Measurements from ENCODE around the gene CPS1.

CPS1 gene

DNA sequence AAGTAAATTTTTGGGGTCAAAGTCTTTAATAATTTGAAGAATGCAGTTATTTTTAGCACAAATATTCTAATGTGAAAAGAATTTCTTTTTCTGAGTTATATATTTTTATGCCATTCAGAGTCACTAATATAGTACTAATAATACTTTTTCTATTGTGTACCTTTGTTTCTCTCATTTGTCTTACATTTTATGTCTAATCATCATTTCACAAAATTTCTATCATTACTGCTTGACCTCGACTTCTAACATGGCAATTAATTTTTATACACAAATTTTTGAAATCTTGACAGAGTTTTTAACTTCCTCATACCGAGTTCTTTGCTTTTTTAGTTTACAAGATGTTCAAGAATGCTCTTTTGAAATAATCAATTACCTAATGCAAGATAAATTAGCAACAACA, 8.4 kb upstream of the CPS1 start:
- DNase-seq, result no peak

DNA sequence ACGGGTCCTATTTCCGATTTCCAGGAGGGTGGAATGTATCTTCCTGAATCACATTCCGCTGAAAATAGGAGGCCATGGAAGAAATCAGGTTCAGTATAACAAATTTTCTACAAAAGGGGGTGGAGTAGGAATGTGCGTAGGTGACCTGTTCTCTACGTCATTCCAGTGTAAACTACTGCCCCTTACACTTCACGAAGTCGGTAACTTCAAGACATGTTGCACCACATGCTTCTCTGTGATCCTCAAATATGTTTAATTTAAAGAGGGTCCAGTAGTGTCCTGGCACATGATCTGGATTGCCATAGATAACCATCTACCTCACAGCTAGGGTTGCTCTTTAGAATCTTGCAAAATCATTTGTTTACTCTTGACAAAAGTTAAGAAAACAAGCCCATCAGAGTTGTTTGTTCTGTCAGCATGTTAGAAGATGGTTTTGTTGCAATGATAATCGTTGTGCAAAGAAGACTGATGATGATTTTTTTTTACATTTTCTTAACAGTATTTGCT, 7.5 kb upstream of the CPS1 start:
- no peak for DNase-seq

DNA sequence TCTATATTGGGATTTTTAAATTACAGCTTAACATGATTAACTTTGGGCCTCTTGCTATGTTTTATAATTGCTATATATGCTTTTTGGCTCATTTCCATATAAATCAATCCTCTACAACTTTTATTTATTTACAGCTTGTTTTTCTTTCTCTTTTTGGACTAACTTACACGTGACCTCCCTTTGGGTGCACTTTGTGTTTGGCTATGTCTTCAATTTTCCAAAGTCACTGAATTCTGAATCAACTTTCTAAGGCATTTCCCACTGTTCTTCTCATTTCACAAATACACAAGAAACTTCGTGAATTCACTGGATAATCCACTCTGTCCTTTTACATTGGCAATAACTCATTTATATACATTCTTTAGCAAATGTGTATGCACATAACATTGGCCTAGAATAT, 5.4 kb upstream of the CPS1 start:
- no peak for DNase-seq

DNA sequence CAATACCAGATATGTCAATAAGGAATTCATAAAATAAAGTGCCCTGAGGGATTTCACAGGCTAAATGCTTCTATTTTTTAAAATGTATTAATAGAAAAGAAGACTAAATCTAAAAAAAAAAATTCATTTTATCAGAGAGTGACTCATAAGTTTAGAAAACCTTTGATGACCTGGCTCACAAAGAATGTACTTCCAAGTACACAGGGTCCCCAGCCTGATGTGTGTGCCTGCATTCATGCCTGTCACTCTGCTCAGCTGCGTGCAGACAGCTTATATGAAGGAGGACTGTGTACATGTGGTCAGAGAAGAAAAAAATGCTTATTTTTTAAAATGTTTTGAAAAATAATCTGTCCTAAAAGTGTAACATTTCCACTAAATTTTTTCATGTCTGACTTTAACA, 3.0 kb upstream of the CPS1 start:
- no peak for DNase-seq

DNA sequence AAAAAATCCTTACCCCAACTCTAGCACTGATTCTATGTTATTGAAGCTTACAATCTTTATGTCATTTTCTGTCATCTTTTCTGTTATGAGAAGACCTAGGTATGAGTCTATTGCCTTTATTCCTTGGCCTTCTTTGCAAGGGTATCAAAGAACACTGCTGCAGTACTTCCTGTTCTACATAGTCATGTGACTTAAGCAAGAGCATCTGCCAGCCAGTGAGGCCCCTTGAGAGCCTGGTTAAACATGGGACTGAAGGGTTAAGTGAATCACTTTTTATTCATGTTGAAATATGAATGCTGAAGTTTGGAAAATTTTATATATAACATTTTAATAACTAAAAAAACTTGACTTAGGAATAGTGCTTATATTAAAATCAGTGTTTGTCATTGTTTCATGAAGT, 844 bp upstream of the CPS1 start:
- DNase-seq, result no peak

DNA sequence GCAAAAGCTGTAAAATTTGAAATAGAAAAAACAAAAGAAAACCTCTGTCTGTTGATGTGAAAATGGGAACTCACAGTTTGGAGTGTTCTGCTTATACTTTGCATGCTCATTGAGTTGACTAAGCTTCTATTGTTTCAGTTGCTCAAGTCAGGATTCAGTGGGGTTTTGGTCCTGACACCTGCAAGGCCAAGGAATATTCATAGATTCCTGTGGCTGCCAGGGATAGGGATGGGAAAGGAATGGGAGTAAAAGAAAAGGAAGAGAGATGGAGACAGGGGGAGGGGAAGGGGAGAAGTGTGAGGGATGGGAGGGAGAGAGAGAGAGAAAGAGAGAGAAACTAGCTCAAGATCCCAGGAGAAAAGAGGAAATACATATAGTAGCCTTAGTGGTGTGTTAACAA, 1.3 kb downstream of the CPS1 start:
- no peak for DNase-seq

DNA sequence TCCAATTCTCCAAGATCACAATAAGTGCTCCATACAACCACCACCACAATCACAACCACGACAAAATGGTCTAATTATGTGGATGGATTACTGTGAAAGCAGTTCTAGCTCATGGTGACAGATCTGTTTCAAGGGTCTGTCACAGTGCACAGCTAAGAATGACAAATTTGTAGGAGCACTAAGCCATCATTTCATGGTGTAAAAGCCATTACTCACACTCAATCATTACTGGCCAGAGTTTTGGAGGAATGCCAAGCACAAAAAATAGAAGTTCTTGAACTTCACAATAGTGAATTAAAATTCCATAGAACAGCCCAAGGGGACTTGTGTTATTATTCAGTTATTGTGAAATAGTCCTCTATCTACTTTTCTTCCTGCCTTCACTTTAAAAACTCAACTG, 2.3 kb downstream of the CPS1 start:
- DNase-seq, result no peak

DNA sequence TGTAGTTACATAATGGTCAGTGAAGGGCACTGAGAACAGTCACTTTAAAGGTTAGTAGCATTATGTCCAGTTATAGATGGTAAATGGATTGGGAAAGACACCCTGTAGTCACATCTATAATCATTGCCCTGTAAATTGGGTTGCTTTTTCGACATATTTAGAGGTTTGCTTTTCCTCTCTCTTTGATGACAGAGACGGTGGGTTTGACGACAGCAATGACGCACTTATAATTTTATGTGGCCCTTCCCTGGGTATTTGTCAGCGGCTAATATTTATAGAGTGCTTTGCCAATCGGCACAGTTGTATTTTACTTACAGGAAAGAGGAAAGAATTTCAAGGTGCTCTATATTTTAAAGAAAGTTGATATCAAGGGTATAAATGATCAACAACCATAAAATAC, 2.8 kb downstream of the CPS1 start:
- DNase-seq, result no peak

DNA sequence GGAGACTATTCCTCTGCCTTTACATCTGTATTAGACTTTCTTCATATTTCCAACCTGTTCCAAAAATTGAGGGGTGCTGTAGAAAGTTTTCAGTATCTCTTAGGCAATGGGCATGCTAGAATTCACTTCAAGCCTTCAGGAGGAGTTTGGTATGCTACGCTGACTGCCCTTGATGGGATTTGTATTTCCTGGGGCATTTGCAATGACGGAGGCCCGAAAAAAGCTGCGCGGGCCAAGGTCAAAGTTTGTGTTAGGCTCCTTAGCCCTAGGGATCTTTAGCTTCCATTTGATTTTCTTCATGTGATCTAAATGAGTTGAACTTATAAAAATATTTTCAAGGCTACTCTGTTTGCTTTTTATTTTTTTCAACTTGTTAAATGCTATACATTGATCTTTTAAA, 5.1 kb downstream of the CPS1 start:
- no peak for DNase-seq

DNA sequence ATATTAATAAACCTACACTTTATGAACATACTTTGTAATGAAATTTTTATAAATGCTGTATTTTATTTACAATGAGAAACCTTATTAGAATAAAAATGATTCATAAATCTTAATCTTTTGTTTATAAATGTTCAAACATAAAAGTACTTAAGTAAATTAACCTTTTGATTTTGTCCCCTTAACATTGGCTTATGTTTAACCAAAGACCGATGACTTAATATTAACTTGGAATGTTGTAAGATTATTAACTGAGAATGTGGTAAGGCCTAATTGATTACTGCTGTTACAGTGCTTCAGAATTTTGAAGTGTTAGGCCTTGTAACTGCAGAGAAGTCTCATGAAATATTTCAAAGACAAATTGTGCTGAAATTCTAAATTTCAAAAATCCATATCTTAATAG, 5.7 kb downstream of the CPS1 start:
- no peak for DNase-seq

DNA sequence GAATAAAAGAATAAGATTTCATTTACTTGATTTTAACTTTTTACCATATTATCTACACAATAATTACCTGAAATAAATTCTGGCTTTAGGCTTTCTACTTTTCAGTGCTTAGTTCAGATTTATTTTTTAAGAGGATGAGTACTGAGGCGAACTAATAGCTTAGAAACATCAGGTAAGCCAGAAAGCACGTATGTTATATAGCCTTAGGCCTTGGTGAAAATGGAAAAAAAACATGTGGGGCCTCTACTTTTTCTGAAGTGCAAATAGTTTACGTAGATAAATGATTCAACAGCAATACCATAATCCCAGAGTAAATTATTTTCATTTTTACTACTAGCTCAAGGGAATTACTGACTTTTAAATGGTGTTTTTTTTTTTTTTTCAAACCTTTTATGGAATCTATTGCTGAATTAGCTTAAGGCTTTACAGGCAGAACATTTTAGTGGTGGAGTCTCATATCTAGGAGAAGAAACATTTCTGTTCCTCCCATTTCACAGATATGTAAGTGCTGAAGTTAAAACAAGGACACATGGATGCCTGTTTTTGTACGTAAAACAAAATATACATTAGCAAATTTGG, 6.2 kb downstream of the CPS1 start:
- no peak for DNase-seq

DNA sequence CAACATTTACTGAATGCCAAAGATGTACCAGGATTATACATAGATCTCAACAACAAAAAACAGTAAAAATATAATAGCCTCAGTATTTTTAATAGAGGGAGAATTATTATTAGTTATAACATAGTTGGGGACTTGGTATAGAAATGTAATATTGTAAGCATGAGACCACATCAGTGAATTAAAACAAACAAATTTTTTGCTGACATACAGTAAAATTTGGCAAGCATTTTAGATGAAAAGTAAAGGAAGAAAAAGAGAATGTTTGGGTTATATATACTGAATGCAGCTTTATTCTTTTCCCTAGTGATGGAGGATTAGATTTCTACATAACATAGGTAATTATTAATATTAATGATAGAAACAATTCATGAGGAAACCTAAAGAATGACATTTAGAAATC, 10.9 kb downstream of the CPS1 start:
- DNase-seq, result no peak

DNA sequence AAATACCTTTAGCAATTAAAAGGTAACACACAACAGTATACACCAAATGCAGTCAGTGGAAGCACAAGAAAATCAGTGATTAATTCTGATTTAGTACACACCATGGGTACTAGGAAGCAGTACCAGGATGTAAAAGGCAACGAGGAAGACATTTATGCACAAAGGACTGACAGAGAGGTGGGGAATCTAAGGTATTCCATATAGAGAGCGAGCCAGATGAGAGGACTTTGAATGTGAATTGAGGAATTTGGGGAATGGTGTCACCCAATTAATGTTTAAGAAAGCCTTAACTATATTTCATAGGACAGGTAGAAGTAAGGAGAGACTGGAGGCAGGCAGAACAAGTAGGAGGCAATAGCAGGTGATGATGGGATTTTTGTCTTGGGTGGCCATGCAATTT, 11.7 kb downstream of the CPS1 start:
- no peak for DNase-seq

DNA sequence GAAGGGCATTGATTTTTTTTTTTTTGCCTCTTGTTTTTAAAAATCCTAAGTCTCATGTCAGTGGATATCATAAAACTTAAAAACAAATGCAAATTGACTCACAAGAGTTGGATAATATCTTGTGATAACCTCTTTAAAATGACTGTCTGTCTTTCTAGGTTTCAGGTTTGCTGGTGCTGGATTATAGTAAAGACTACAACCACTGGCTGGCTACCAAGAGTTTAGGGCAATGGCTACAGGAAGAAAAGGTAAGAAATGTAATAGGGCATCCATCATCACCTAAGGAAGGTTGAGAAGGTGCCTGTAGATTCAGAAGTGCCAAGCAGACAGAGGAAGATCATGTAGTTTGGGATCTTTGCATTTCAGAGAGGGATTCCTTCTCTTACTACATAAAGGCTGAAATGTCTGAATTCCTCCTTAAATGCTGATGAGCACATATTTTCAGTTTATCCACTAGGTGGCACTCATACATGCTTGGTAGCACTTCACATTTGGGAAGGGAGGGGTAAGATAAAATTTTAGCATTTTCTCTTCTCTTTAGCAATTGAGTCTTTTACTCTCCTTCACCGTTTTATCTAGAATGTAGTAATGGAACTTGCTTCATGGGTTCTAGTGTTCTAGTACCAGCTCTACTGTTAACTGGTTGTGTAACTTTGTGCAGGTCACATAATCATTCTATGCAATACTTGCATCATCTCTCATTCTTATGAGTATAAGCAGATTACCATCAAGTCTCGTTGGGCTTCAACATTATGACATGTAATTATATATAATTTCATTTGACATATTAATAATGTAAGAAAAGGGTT, 21.1 kb downstream of the CPS1 start:
- no peak for DNase-seq

DNA sequence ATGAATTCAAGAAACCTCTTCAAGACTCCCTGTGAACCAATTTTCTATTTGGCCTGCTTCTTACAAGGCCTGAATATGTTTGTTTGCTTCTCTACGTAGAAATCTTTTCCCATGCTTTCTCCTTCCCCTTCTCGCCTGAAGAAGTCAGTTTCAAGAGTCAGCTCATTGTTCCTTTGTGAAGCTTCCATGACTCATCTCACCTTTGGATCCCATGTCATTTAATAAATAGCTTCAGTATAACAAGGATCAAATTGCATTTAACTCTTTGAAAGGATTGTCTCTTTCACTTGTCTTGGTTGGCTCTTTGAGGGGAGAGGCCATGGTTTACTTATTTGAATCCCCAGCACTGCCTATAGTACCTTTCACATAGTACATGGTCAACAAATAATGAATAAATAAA, 28.4 kb downstream of the CPS1 start:
- DNase-seq, result no peak

DNA sequence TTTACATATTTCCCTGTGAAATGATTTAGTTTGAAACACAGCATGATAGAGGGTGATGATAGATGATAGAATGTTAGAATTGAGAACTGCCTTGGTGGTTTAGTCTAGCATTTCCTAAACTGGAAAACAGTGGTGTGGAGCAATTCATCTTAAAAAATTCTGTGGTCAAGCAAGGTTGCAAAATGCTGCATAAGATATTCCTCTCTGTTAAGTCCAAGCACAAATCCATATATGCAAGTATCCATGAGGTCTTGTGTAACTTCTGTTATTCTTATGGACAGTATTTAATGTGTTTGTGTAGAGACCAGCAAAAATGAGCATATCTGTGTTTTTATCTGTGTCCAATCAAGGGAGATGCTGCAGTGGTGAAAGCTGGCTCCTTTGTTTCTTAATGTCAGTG, 30.0 kb downstream of the CPS1 start:
- no peak for DNase-seq

DNA sequence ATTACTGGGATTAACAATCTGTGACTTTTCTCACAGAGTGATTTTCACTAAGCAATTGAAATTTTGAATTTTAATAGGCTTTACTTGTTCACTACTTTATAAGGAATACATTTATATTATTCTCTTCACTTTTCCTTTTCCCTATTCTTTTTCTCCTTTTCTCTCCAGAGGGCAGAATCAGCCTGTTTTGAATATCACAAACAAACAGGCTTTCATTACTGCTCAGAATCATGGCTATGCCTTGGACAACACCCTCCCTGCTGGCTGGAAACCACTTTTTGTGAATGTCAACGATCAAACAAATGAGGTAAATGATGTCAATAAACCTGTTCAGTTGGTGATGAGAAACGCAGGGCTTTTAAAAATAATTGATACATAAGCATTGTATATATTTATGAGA, 35.3 kb downstream of the CPS1 start:
- no peak for DNase-seq

DNA sequence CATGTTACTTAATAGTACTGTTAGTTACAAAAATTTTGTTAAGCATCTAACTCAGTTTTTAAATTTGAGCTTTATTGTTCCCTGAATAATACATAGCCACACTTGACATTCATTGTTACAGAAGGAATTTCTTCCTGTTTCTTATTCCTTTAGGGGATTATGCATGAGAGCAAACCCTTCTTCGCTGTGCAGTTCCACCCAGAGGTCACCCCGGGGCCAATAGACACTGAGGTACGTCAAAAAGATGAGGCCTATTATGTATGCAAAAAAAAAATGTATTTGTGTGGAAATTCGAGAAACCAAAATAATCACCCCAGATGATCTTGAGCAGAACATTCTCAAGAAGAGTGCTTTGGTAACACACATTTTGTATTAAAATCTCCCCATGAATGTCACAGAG, 36.3 kb downstream of the CPS1 start:
- DNase-seq, result no peak

DNA sequence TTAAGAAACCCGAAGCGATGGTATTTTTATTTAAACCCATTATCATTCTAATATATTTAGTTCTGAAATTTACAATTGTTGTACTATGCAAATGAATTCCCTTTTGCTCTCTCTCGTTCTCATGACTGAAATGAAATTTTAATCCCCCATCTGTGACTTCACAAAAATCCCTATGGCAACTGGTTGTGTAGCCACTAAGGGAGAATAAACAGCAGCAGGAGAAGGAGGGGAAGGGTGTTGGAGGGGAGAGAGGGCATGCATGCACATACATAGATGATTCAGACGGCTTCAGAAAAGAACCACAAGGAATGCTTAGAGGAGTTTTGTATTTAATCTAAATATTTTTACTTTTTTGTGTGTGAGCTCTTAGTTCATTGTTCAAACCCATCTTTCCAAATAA, 36.8 kb downstream of the CPS1 start:
- DNase-seq, result no peak

DNA sequence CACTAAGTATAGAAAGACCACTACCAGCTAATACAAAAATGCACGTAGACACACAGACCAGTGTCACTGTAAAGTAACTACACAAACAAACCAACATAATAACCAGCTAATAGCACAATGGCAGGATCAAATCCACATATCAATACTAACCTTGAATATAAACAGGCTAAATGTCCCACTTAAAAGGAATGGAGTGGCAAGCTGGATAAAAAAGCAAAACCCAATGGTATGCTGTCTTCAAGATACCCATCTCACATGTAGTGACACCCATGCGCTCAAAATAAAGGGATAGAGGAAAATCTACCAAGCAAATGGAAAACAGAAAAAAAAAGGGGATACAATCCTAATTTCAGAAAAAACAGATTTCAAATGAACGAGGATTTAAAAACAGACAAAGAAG, 41.8 kb downstream of the CPS1 start:
- no peak for DNase-seq

DNA sequence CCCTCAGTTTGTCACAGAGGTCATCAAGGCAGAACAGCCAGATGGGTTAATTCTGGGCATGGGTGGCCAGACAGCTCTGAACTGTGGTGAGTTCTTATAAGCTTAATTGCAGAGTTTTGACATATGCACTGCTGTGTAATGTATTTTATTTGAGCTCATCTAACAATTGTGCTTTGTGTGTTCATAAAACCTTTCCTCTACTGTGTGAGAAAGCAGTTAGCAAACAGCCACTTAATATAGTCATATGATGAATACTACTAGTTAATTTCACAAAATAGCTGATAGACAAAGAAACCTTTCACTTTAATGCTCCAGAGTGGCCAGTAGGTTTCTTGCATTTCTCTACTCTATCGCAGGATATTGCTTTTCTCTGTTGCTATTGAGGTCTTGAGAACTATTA, 43.1 kb downstream of the CPS1 start:
- no peak for DNase-seq

DNA sequence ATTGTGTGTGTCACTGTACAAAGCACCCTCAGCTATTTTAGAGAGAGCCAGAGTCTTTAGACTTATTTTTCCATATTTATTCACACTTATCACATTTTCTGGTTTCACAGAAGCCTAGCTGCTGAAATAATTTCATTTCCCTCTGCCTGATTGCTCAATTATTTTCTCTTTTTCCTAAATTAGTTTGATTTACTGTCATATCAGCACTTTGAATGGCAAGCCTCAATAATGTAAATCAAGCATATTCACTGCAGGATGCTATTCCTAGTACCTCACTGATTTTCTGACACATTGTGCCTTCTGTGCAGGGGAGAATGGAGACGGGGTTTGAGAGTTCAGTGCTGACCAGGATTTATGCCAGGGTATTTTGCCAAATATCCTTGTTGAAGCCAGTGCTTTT, 48.3 kb downstream of the CPS1 start:
- no peak for DNase-seq

DNA sequence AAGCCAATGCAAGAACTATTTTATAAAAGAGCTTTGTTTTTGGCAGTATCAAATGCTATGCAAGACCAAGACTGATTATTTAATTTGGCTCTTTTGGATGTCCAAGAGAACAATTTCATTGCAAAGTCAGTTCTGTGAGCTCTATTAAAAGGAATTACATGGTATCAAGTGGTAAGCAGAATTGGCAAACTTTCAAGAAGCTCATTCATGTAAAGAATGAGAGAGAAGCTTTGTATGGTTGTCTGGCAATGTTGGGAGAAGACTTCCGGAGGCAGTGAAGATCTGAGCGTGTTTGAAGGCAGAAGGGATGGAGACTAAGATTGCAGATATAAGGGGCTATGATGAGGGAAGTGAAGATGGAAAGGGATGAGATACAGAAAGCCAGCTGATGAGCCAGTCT, 49.6 kb downstream of the CPS1 start:
- DNase-seq, result no peak

DNA sequence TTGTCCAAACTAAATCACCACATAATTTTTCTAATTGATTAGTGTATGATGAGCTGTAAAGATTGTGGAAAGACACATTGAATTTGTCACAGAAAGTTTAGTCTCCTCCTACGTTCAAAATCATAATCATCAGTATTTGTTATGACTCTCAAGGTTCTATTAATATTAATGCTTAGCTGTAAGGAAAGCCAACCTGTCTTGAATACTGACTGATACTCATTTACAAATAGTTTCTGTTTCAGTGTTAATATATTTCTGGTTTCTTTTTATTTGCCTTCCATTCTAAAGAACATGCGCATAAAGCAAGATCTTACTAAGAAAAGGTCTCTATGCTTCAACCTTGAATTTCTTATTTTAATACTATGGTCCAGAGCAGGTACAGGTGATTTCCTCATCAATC, 55.1 kb downstream of the CPS1 start:
- no peak for DNase-seq

DNA sequence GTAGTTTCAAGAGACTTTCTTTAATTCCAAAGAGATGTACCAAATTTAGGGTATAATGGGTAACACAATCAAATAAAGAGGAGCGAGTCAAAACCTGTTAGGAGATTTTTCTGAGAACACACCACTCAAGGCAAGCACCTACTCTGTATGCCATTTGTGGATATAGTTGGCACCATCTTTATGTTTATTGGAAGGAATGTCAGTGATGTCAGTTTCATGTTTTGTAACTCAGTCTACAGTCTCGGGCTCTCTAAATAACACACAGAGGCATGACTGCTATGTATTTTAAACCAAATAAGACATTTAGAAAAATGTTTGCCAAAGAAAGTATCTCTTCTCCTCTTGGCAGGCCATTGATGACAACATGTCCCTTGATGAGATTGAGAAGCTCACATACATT, 59.7 kb downstream of the CPS1 start:
- no peak for DNase-seq

All from stimulated activated CD4-positive, alpha-beta T cell treated with anti-CD3 and anti-CD28 coated beads, Interleukin-4, amount 100 ng/mL, for 4 hours (primary cell).